Karpas-422 (cell line): ENCODE data around the gene HUWE1. TPM values are rescaled to one million over a fixed set of nuclear protein-coding genes. Genes with fewer than 3 reads are reported as not detected.
"Not testable (repeated sequence)": the region's sequence is repeated elsewhere in the genome, so short reads cannot be mapped to it uniquely, and the experiment has no call there.

ENCODE experiments used
- DNase-seq: peaks from one replicate; pipeline ENCODE4 v3.0.0-alpha.2; 2015
- H2AFZ ChIP-seq: fragments of 200-600 bp; sonication (generic); 2 replicates; pipeline ENCODE4 v1.6.1; 2014; ENCODE audit warnings: antibody characterized with exemption, low read length, mixed read lengths
- H3K27ac ChIP-seq: fragments of 200-600 bp; sonication (generic); 2 replicates; pipeline ENCODE4 v1.5.1; 2014; ENCODE audit warnings: mild to moderate bottlenecking, low read length, moderate library complexity
- H3K27me3 ChIP-seq: fragments of 200-600 bp; sonication (generic); 2 replicates; pipeline ENCODE4 v1.6.1; 2014; ENCODE audit warnings: low read length, mixed read lengths
- H3K36me3 ChIP-seq: fragments of 200-600 bp; sonication (generic); 2 replicates; pipeline ENCODE4 v1.6.1; 2014; ENCODE audit warnings: low read length, mixed read lengths; ENCODE audit not compliant: insufficient read depth
- H3K4me1 ChIP-seq: fragments of 200-600 bp; sonication (generic); 2 replicates; pipeline ENCODE4 v1.6.1; 2014; ENCODE audit warnings: mild to moderate bottlenecking, low read length, mixed read lengths
- H3K4me2 ChIP-seq: fragments of 200-600 bp; sonication (generic); 2 replicates; pipeline ENCODE4 v1.6.1; 2014; ENCODE audit warnings: low read length, low read depth, mild to moderate bottlenecking; ENCODE audit not compliant: poor library complexity, severe bottlenecking
- H3K4me3 ChIP-seq: fragments of 200-600 bp; sonication (generic); 2 replicates; pipeline ENCODE4 v1.5.1; 2014; ENCODE audit warnings: mild to moderate bottlenecking, antibody characterized with exemption, low read length, mixed read lengths
- H3K79me2 ChIP-seq: fragments of 200-600 bp; sonication (generic); 2 replicates; pipeline ENCODE4 v1.6.1; 2014; ENCODE audit warnings: mild to moderate bottlenecking, low read length, mixed read lengths
- H3K9ac ChIP-seq: fragments of 200-600 bp; sonication (generic); 2 replicates; pipeline ENCODE4 v1.6.0; 2014; ENCODE audit warnings: low read length
- H3K9me2 ChIP-seq: fragments of 200-600 bp; sonication (generic), shearing (Covaris generic); replicated peaks from 2 replicates; pipeline ENCODE4 v1.6.0; 2014; ENCODE audit warnings: mild to moderate bottlenecking, low read length, moderate library complexity; ENCODE audit not compliant: insufficient read depth
- H3K9me3 ChIP-seq: fragments of 300-700, 200-600 bp; sonication (generic); 2 replicates; pipeline ENCODE4 v1.6.1; 2014; ENCODE audit warnings: low read length, mixed read lengths
- H4K20me1 ChIP-seq: fragments of 200-600 bp; sonication (generic); 2 replicates; pipeline ENCODE4 v1.6.1; 2014; ENCODE audit warnings: mild to moderate bottlenecking, antibody characterized with exemption, low read length, low read depth; ENCODE audit not compliant: insufficient read depth
- total RNA-seq: library from RNA; depleted of rRNA; stranded (reverse); fragments of >200 nt; shearing (Covaris generic); gene quantifications from 2 replicates; pipeline ENCODE4 v1.2.3, GENCODE V29; 2014; ENCODE audit warnings: low replicate concordance; rRNA removed

Gene HUWE1
- 101 and 104 TPM in 2 replicates for total RNA-seq

GRCh38 chrX:53686151-53686885 lies at the start of gene HUWE1:
HUWE1 (minus strand) TSS chrX:53686719; CDS start chrX:53654107, 32,612 bp downstream.
- H3K27ac ChIP-seq, result peak within 1 kb of the TSS; percentile 73
- H3K9ac ChIP-seq, result peak within 1 kb of the TSS; percentile 77
- H3K9me2 ChIP-seq, result no peaks in the 10 kb centered on the region
- DNase-seq, result peak; percentile 90
- peak within 1 kb of the TSS; percentile 66 for H3K4me3 ChIP-seq
- no peaks in the 10 kb centered on the region for H3K9me3 ChIP-seq
- peaks cover 14% of the 10 kb centered on the region; the same call in 1 of the 2 replicates for H4K20me1 ChIP-seq
- no peaks in the 10 kb centered on the region for H3K27me3 ChIP-seq
- H2AFZ ChIP-seq, result peak within 1 kb of the TSS; percentile 65; the same call in 1 of the 2 replicates
- H3K4me2 ChIP-seq, result peak within 1 kb of the TSS; percentile 85
- H3K4me1 ChIP-seq, result peaks cover 25% of the 10 kb centered on the region
- peaks cover 37% of the 10 kb centered on the region for H3K79me2 ChIP-seq
- H3K36me3 ChIP-seq, result peaks cover 9% of the 10 kb centered on the region

GRCh38 chrX:53732797-53733196 lies 46.3 kb upstream of the HUWE1 start:
- no peaks in the 10 kb centered on the region for H3K36me3 ChIP-seq
- H3K9me2 ChIP-seq, result no peaks in the 10 kb centered on the region
- no peak overlapping the region for H3K4me2 ChIP-seq
- no peak for DNase-seq
- H3K9me3 ChIP-seq, result no peaks in the 10 kb centered on the region
- H3K27me3 ChIP-seq, result no peaks in the 10 kb centered on the region
- H3K27ac ChIP-seq, result no peak overlapping the region
- H3K4me1 ChIP-seq, result no peaks in the 10 kb centered on the region
- H3K9ac ChIP-seq, result no peak overlapping the region
- H4K20me1 ChIP-seq, result no peaks in the 10 kb centered on the region
- H2AFZ ChIP-seq, result no peak overlapping the region
- H3K79me2 ChIP-seq, result no peaks in the 10 kb centered on the region
- H3K4me3 ChIP-seq, result no peak overlapping the region

DNA sequence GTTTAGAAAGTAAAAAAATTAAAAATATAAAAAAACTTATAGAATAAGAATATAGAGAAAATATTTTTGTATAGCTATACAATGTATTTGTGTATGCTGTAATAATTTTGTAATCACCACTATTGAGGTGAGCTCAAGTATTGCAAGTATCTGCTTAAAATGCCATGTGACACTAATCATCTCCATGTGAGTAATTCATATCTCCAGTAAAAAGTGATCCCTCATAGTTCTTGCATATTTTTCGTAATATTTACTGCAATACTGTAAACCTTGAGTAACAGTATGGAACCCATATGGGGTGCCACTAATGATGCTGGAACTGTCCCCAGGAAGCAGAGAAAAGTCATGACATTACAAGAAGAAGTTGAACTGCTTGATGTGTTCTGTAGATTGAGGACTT lies 43.2 kb upstream of the HUWE1 start:
- no peak overlapping the region for H3K4me3 ChIP-seq
- no peaks in the 10 kb centered on the region for H3K27me3 ChIP-seq
- no peaks in the 10 kb centered on the region for H3K9me3 ChIP-seq
- H3K79me2 ChIP-seq, result no peaks in the 10 kb centered on the region
- no peak overlapping the region for H3K9ac ChIP-seq
- no peak overlapping the region for H3K27ac ChIP-seq
- no peaks in the 10 kb centered on the region for H3K4me1 ChIP-seq
- H3K4me2 ChIP-seq, result no peak overlapping the region
- no peaks in the 10 kb centered on the region for H3K9me2 ChIP-seq
- H3K36me3 ChIP-seq, result no peaks in the 10 kb centered on the region
- H4K20me1 ChIP-seq, result no peaks in the 10 kb centered on the region
- no peak overlapping the region for H2AFZ ChIP-seq
- no peak for DNase-seq

DNA sequence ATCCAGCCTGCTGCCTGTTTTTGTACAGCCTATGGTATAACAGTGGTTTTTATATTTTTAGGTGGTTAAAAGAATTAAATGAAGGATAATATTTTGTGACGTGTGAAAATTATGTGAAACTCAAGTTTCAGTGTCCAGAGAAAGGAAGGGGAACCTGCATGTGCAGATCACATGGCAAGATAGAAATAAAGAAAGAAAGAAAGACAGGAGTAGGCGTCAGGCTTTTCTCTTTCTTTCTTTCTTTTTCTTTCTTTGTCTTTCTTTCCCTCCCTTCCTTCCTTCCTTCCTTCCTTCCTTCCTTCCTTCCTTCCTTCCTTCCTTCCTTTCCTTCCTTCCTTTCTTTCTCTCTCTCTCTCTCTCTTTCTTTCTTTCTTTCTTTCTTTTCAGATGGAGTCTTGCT lies 42.0 kb upstream of the HUWE1 start:
- H4K20me1 ChIP-seq, result no peaks in the 10 kb centered on the region
- H3K9ac ChIP-seq, result no peak overlapping the region
- no peak overlapping the region for H3K27ac ChIP-seq
- DNase-seq, result no peak
- no peaks in the 10 kb centered on the region for H3K36me3 ChIP-seq
- H3K9me3 ChIP-seq, result no peaks in the 10 kb centered on the region
- no peak overlapping the region for H3K4me3 ChIP-seq
- no peaks in the 10 kb centered on the region for H3K27me3 ChIP-seq
- no peak overlapping the region for H2AFZ ChIP-seq
- H3K79me2 ChIP-seq, result no peaks in the 10 kb centered on the region
- no peaks in the 10 kb centered on the region for H3K9me2 ChIP-seq
- no peaks in the 10 kb centered on the region for H3K4me1 ChIP-seq
- no peak overlapping the region for H3K4me2 ChIP-seq

DNA sequence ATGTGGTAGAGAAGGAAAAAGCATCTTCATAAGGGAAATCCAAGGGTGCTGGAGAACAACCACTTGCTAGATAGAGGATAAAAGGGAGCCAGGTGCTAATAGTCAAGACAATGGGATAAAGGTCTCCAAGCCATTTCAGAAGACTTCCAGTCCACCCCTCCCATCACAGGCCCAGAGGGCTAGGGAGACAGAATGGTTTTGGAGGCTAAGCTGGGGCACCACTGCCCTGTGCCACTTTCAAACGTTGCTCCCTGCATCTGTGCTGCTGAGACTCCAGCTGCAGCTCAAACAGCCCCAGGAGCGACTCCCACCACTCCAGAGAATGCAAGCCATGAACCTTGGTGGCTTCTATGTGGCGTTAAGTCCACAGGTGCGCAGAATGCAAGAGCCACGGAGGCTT lies 38.4 kb upstream of the HUWE1 start:
- Histone ChIP-seq H2AFZ (no peak overlapping the region), H3K9ac (no peak overlapping the region), H3K36me3 (no peaks in the 10 kb centered on the region), H3K4me1 (no peaks in the 10 kb centered on the region), H4K20me1 (no peaks in the 10 kb centered on the region), H3K9me3 (no peaks in the 10 kb centered on the region), H3K27me3 (no peaks in the 10 kb centered on the region), H3K4me3 (no peak overlapping the region), H3K9me2 (no peaks in the 10 kb centered on the region), H3K27ac (no peak overlapping the region), H3K4me2 (no peak overlapping the region), H3K79me2 (no peaks in the 10 kb centered on the region)
- no peak for DNase-seq

GRCh38 chrX:53723381-53723780 lies 36.9 kb upstream of the HUWE1 start:
- H3K4me3 ChIP-seq, result no peak overlapping the region
- H2AFZ ChIP-seq, result no peak overlapping the region
- H3K4me1 ChIP-seq, result no peaks in the 10 kb centered on the region
- H4K20me1 ChIP-seq, result no peaks in the 10 kb centered on the region
- no peaks in the 10 kb centered on the region for H3K36me3 ChIP-seq
- H3K79me2 ChIP-seq, result no peaks in the 10 kb centered on the region
- H3K4me2 ChIP-seq, result no peak overlapping the region
- no peaks in the 10 kb centered on the region for H3K9me2 ChIP-seq
- H3K27ac ChIP-seq, result no peak overlapping the region
- H3K9me3 ChIP-seq, result no peaks in the 10 kb centered on the region
- no peak overlapping the region for H3K9ac ChIP-seq
- DNase-seq, result no peak
- H3K27me3 ChIP-seq, result no peaks in the 10 kb centered on the region

- H3K4me2 ChIP-seq, H3K36me3 ChIP-seq, H3K4me3 ChIP-seq, H3K9me3 ChIP-seq, DNase-seq, H3K9ac ChIP-seq, H3K4me1 ChIP-seq, H3K27ac ChIP-seq, H3K79me2 ChIP-seq, H3K9me2 ChIP-seq, H2AFZ ChIP-seq, H3K27me3 ChIP-seq, H4K20me1 ChIP-seq: not testable (repeated sequence)
Observed at GRCh38 chrX:53721610-53722009, 35.1 kb upstream of the HUWE1 start.

DNA sequence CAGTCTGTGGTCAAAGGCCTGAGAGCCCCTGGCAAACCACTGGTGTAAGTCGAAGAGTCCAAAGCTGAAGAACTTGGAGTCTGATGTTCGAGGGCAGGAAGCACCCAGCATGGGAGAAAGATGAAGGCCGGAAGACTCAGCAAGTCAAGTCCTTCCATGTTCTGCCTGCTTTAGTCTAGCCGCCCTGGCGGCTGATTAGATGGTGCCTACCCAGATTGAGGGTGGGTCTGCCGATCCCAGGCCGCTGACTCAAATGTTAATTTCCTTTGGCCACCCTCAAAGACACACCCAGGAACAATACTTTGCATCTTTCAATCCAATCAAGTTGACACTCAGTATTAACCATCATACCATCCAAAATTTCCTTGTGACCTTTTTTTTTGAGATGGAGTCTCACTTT lies 33.1 kb upstream of the HUWE1 start:
- not testable (repeated sequence) for H3K27ac ChIP-seq, H3K4me2 ChIP-seq, H3K4me3 ChIP-seq, H3K9me2 ChIP-seq, H3K27me3 ChIP-seq, H3K9ac ChIP-seq, H3K4me1 ChIP-seq, H3K9me3 ChIP-seq, H2AFZ ChIP-seq, H3K79me2 ChIP-seq, DNase-seq, H3K36me3 ChIP-seq, H4K20me1 ChIP-seq
